Embryonic facial prominence (tissue), 1 donor: ENCODE measurements around the gene SERTM1.

Experiments used
- DNase-seq: peaks from one replicate; pipeline ENCODE4 v3.0.0-alpha.2; 2016; ENCODE audit errors: extremely low spot score

Gene SERTM1

GRCh38 chr13:36710396-36710795, 36.6 kb downstream of the SERTM1 start:
- no peak for DNase-seq

GRCh38 chr13:36712290-36712689, 38.5 kb downstream of the SERTM1 start:
- DNase-seq, result no peak

GRCh38 chr13:36712770-36713169, 39.0 kb downstream of the SERTM1 start:
- peak; percentile 36 for DNase-seq

GRCh38 chr13:36713887-36714286, 40.1 kb downstream of the SERTM1 start:
- no peak for DNase-seq

- DNase-seq, result no peak
Observed at GRCh38 chr13:36715841-36716240, 42.0 kb downstream of the SERTM1 start.

- no peak for DNase-seq
Observed at GRCh38 chr13:36717017-36717416, 43.2 kb downstream of the SERTM1 start.

- DNase-seq, result no peak
Observed at GRCh38 chr13:36717966-36718545, 44.2 kb downstream of the SERTM1 start.

- DNase-seq, result no peak
Observed at GRCh38 chr13:36718686-36719085, 44.9 kb downstream of the SERTM1 start.

GRCh38 chr13:36724141-36724540, 50.3 kb downstream of the SERTM1 start:
- no peak for DNase-seq

- DNase-seq, result no peak
Observed at GRCh38 chr13:36725936-36726335, 52.1 kb downstream of the SERTM1 start.

- DNase-seq, result no peak
Observed at GRCh38 chr13:36728006-36728405, 54.2 kb downstream of the SERTM1 start.

GRCh38 chr13:36736119-36736726, 62.4 kb downstream of the SERTM1 start:
- DNase-seq, result peak; percentile 64

- no peak for DNase-seq
Observed at GRCh38 chr13:36737524-36738083, 63.8 kb downstream of the SERTM1 start.

GRCh38 chr13:36745436-36745835, 71.6 kb downstream of the SERTM1 start:
- no peak for DNase-seq

GRCh38 chr13:36746051-36746450, 72.2 kb downstream of the SERTM1 start:
- DNase-seq, result no peak
